SK-N-SH (cell line): ENCODE results near the gene PUS3. TPM values are rescaled to one million over a fixed set of nuclear protein-coding genes. Genes with fewer than 3 reads are reported as not detected.
A peak's percentile ranks its signal among the peaks of the same experiment; 100 is the strongest.

Experiments used
- CTCF ChIA-PET: fragments of 300-600, 350-600 bp; formaldehyde crosslinking; extraction: SDS; loops from one replicate; lab custom pipeline; 2021; lab: Yijun Ruan, JAX
- POLR2A ChIA-PET: fragments of 350-600 bp; sonication (Branson Sonifier 250); formaldehyde crosslinking; extraction: SDS; loops from one replicate; lab custom pipeline; 2020; ENCODE audit warnings: antibody characterized with exemption, inconsistent platforms; lab: Yijun Ruan, JAX
- DNase-seq: peaks from one replicate; pipeline ENCODE4 v3.0.0; 2012
- H2AFZ ChIP-seq: fragments of 200-600 bp; sonication (generic); 2 replicates; pipeline ENCODE4 v1.8.1; 2016; ENCODE audit warnings: antibody characterized with exemption, mild to moderate bottlenecking, low read depth
- H3F3A ChIP-seq: fragments of 200-600 bp; sonication (generic); replicated peaks from 2 replicates; pipeline ENCODE3; 2016; ENCODE audit warnings: antibody characterized with exemption, mild to moderate bottlenecking; ENCODE audit not compliant: insufficient read depth
- H3K27ac ChIP-seq, 2 experiments: fragments of 200-500 bp in 1 of 2; fragments of 200-600 bp in 1 of 2; sonication (Bioruptor generic) in 1 of 2; sonication (generic), shearing (Covaris generic) in 1 of 2; 2 replicates each; pipeline versions ENCODE4 v1.5.1 to v1.6.1; 2014 to 2016; ENCODE audit warnings: low read depth in 2 of 2, inconsistent platforms in 1 of 2, low read length in 1 of 2, mild to moderate bottlenecking in 1 of 2, mixed read lengths in 1 of 2
- H3K27me3 ChIP-seq: fragments of 200-600 bp; sonication (generic), shearing (Covaris generic); 2 replicates; pipeline ENCODE4 v1.6.1; 2016; ENCODE audit warnings: mixed run types; ENCODE audit not compliant: insufficient read depth
- H3K36me3 ChIP-seq, 2 experiments: fragments of 200-500 bp in 1 of 2; fragments of 200-600 bp in 1 of 2; sonication (Bioruptor generic) in 1 of 2; sonication (generic) in 1 of 2; replicated peaks in 1 of 2; 2 replicates each; pipeline versions ENCODE3 to v1.5.1; 2014 to 2016; ENCODE audit warnings: low read length in 1 of 2, mild to moderate bottlenecking in 1 of 2; ENCODE audit not compliant: insufficient read depth in 2 of 2, control insufficient read depth in 1 of 2
- H3K4me1 ChIP-seq, 2 experiments: fragments of 200-500 bp in 1 of 2; fragments of 200-600 bp in 1 of 2; sonication (Bioruptor generic) in 1 of 2; sonication (generic), shearing (Covaris generic) in 1 of 2; 2 replicates each; pipeline versions ENCODE4 v1.5.1 to v1.6.1; 2014 to 2016; ENCODE audit warnings: low read depth in 1 of 2, low read length in 1 of 2, mixed run types in 1 of 2; ENCODE audit not compliant: insufficient read depth in 2 of 2, control insufficient read depth in 1 of 2
- H3K4me2 ChIP-seq: fragments of 200-600 bp; sonication (generic), shearing (Covaris generic); 2 replicates; pipeline ENCODE4 v1.6.1; 2017; ENCODE audit warnings: mixed run types
- H3K4me3 ChIP-seq, 2 experiments: fragments of 200-500 bp in 1 of 2; fragments of 200-600 bp in 1 of 2; sonication (Bioruptor generic) in 1 of 2; sonication (generic), shearing (Covaris generic) in 1 of 2; 2 replicates each; pipeline versions ENCODE4 v1.5.1 to v1.8.1; 2014 to 2016; ENCODE audit warnings: low read depth in 2 of 2, inconsistent platforms in 1 of 2, low read length in 1 of 2, mild to moderate bottlenecking in 1 of 2, mixed read lengths in 1 of 2, moderate library complexity in 1 of 2
- H3K79me2 ChIP-seq: fragments of 200-600 bp; sonication (generic); 2 replicates; pipeline ENCODE4 v1.8.1; 2017; ENCODE audit warnings: mild to moderate bottlenecking; ENCODE audit not compliant: insufficient read depth
- H3K9ac ChIP-seq: fragments of 200-600 bp; sonication (generic); 2 replicates; pipeline ENCODE4 v1.6.1; 2017; ENCODE audit warnings: mixed run types
- H3K9me2 ChIP-seq: fragments of 200-600 bp; sonication (generic); 2 replicates; pipeline ENCODE4 v1.6.1; 2017; ENCODE audit warnings: mixed run types
- H3K9me3 ChIP-seq: fragments of 200-600 bp; sonication (generic); 2 replicates; pipeline ENCODE4 v1.6.1; 2017; ENCODE audit warnings: mixed run types, mild to moderate bottlenecking, moderate library complexity
- H4K20me1 ChIP-seq: fragments of 200-600 bp; sonication (generic); 2 replicates; pipeline ENCODE4 v1.6.1; 2017; ENCODE audit warnings: mild to moderate bottlenecking, mixed run types; ENCODE audit not compliant: insufficient read depth
- FOSL2 ChIP-seq: IDR thresholded peaks from 2 replicates; pipeline ENCODE4 v1.4.0; 2012; ENCODE audit warnings: low read depth, mild to moderate bottlenecking, moderate library complexity, borderline replicate concordance
- RFX5 ChIP-seq: IDR thresholded peaks from 2 replicates; pipeline ENCODE4 v1.6.1; 2012; ENCODE audit warnings: mild to moderate bottlenecking, improper control_type of control experiment, low read length
- SMC3 ChIP-seq: IDR thresholded peaks from 2 replicates; pipeline ENCODE4 v1.6.1; 2012; ENCODE audit warnings: low read depth, low read length, improper control_type of control experiment
- WGBS: methylation state at CpG from one replicate; pipeline ENCODE4 v1.1.6; 2017; ENCODE audit warnings: low lambda C conversion rate; 5-methylcytosine and 5-hydroxymethylcytosine counted together
- polyA plus RNA-seq, 3 experiments: library from polyadenylated mRNA; depleted of rRNA; stranded (reverse); fragments of >200 nt; gene quantifications; 2 replicates each; pipeline ENCODE4 v1.2.3, GENCODE V29; 2012
- TF ChIP-seq, protein P1 (sequence below): IDR thresholded peaks from 2 replicates; pipeline ENCODE4; 2012
- TF ChIP-seq, protein P2 (sequence below): fragments of 150-350 bp; IDR thresholded peaks from 2 replicates; pipeline ENCODE4 v1.6.1; 2016; ENCODE audit warnings: mild to moderate bottlenecking, low read depth, low read length

Gene PUS3
- polyA plus RNA-seq, 1 of the 3 experiments (the other 2 are of a cell fraction) = 7.0 TPM

DNA sequence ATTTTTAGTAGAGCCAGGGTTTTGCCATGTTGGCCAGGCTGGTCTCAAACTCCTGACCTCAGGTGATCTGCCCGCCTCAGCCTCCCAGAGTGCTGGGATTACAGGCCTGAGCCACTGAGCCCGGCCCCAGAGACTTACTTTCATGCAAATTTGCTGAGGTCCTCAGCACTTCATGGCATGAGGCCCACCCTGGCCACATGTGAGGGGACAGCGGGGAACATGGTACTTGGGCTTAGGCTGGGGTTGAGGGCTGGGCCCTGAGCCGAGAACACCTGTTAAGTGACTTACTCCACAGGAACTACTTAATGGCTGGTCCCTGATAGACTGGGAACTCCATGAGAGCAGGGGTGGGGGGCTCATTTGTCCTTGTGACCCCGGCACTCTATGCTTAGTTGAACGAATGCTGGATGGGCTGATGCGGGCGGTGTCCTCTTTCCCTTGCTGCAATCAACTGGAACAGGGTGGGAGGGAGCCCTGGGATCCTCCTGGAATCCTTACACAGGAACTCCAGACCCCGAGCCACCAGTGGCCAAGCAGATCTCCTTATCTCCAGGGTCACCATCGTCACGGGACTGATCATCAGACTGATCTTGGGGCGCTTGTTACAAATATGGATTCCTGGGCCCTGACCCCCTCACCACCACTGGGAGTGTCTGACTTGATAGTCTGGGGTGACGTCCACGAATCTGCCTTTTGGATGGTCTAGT lies 43.9 kb upstream of the PUS3 start:
- Histone ChIP-seq H3F3A (no peaks in the 10 kb centered on the region), H3K4me2 (no peak overlapping the region), H3K4me1 (peaks cover 0 to 39% of the 10 kb centered on the region in 2 experiments; a peak in 1 of 4 replicates), H4K20me1 (no peaks in the 10 kb centered on the region), H3K9ac (no peak overlapping the region), H3K27me3 (no peaks in the 10 kb centered on the region), H3K27ac (no peak overlapping the region), H3K4me3 (no peak overlapping the region), H3K9me3 (no peaks in the 10 kb centered on the region), H3K79me2 (no peaks in the 10 kb centered on the region), H2AFZ (no peak overlapping the region), H3K9me2 (no peaks in the 10 kb centered on the region), H3K36me3 (no peaks in the 10 kb centered on the region)
- no peak for DNase-seq
- CTCF ChIA-PET = interaction anchor here (1.0 to 1.1 kb wide), 2 partner anchors 10 to 19 kb away, joined by 3 read pairs; no protein-coding TSS in a partner anchor
- TF ChIP-seq, protein P1, sequence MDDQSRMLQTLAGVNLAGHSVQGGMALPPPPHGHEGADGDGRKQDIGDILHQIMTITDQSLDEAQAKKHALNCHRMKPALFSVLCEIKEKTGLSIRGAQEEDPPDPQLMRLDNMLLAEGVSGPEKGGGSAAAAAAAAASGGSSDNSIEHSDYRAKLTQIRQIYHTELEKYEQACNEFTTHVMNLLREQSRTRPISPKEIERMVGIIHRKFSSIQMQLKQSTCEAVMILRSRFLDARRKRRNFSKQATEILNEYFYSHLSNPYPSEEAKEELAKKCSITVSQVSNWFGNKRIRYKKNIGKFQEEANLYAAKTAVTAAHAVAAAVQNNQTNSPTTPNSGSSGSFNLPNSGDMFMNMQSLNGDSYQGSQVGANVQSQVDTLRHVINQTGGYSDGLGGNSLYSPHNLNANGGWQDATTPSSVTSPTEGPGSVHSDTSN = no peak
- TF ChIP-seq RFX5 = no peak
- no peak for TF ChIP-seq SMC3
- POLR2A ChIA-PET = no interaction called here
- 76% methylated on average over 7 of the region's 14 CpGs for WGBS

DNA sequence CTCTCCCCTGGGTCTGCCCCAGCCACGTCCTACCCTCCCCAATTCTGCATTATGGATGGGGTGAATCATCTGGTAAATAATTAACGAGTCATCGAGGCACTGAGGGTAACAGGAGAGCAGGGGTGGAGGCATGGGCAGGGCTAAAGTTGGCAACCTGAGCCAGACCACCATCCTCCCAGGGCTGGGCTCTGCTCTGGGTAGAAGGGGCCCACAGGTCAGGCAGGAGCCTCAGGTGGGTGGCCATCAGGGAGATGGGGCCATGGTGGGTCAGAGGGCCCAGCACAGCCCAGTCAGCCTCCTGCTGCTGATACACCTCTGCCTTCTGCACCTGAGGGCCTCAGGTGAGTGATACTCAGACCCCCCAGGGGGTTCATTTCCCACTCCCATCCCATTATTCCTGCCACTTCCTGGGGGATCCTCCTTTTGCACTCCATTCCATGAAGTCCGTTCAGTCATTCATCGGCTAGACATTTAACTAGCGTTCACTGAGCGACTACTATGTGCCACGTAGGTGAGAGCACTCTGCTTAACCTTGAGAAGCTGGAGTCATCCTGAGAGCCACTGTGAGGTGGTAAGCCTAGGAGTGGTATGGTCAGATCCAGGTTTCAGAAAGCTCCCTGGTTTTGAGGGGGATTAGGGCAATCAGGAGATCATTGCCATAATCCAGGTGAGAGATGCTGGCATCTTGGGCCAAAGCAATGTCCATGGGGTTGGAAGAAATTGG lies 43.0 kb upstream of the PUS3 start, which contains the start of gene VSIG10L2:
TSS of gene VSIG10L2 (plus strand) at position 248 of the 724 bp plus-strand sequence. CDS start at position 260, 12 bp downstream.
- DNase-seq = no peak
- POLR2A ChIA-PET = no interaction called here

More for the DNA sequence above, 43.0 kb upstream of the PUS3 start, which contains the start of gene VSIG10L2:
- Histone ChIP-seq H3K79me2 (no peaks in the 10 kb centered on the region), H2AFZ (no peak within 1 kb of the TSS), H3K27ac (no peak within 1 kb of the TSS), H3K9me2 (no peaks in the 10 kb centered on the region)
- CTCF ChIA-PET = interaction anchor here (1.0 to 6.0 kb wide), 3 partner anchors 18 to 248 kb away, joined by 3 to 55 read pairs (median 15); no protein-coding TSS in a partner anchor
- 70% methylated on average over 8 of the region's 8 CpGs for WGBS
- peak; percentile 15; the same call in 1 of the 2 replicates for TF ChIP-seq FOSL2
- TF ChIP-seq, protein P2, sequence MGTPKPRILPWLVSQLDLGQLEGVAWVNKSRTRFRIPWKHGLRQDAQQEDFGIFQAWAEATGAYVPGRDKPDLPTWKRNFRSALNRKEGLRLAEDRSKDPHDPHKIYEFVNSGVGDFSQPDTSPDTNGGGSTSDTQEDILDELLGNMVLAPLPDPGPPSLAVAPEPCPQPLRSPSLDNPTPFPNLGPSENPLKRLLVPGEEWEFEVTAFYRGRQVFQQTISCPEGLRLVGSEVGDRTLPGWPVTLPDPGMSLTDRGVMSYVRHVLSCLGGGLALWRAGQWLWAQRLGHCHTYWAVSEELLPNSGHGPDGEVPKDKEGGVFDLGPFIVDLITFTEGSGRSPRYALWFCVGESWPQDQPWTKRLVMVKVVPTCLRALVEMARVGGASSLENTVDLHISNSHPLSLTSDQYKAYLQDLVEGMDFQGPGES = no peak
- TF ChIP-seq, all 33 proteins: peak for 1
- Histone ChIP-seq H3K9ac (no peak within 1 kb of the TSS), H3K9me3 (no peaks in the 10 kb centered on the region), H3K36me3 (no peaks in the 10 kb centered on the region), H4K20me1 (no peaks in the 10 kb centered on the region), H3K4me1 (peaks cover 0 to 30% of the 10 kb centered on the region in 2 experiments; a peak in 1 of 4 replicates), H3K27me3 (no peaks in the 10 kb centered on the region), H3K4me2 (no peak within 1 kb of the TSS), H3F3A (no peaks in the 10 kb centered on the region), H3K4me3 (no peak within 1 kb of the TSS)
